ENCODE data around the gene SCARB1. TPM values are rescaled to one million over a fixed set of nuclear protein-coding genes. Genes with fewer than 3 reads are reported as not detected.

SCARB1 gene
- total and polyA plus RNA-seq, 2 of the 13 experiments (the other 11 are each of a cell fraction or from before 2014, with no cell fraction given): 63.4 to 160 TPM

- TF ChIP-seq, protein P1, sequence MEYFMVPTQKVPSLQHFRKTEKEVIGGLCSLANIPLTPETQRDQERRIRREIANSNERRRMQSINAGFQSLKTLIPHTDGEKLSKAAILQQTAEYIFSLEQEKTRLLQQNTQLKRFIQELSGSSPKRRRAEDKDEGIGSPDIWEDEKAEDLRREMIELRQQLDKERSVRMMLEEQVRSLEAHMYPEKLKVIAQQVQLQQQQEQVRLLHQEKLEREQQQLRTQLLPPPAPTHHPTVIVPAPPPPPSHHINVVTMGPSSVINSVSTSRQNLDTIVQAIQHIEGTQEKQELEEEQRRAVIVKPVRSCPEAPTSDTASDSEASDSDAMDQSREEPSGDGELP (IDR thresholded peaks at IDR 0.05; ENCODE audit: borderline replicate concordance, low read depth): peak; percentile 94
- TF ChIP-seq KAT2B (IDR thresholded peaks at IDR 0.05; ENCODE audit: borderline replicate concordance, low read depth, low read length) (no peak), GABPA (IDR thresholded peaks at IDR 0.05; ENCODE audit: low read depth, low read length) (no peak), GABPA (CRISPR knock-in tag; IDR thresholded peaks at IDR 0.05; ENCODE audit: low read depth) (no peak), RNF2 (conservative IDR thresholded peaks at IDR 0.05; ENCODE audit: low read depth) (no peak), ZNF597 (CRISPR knock-in tag; IDR thresholded peaks at IDR 0.05) (no peak), SKI (IDR thresholded peaks at IDR 0.05; ENCODE audit: partially characterized antibody) (peak; percentile 94), ZNF333 (CRISPR knock-in tag; IDR thresholded peaks at IDR 0.05; ENCODE audit: borderline replicate concordance) (no peak), TP53 (CRISPR knock-in tag; conservative IDR thresholded peaks at IDR 0.05) (no peak), GZF1 (CRISPR knock-in tag; IDR thresholded peaks at IDR 0.05) (0 out of 2 replicates have a peak, but pooled peaks have one; percentile 25), MTF1 (CRISPR knock-in tag; IDR thresholded peaks at IDR 0.05) (no peak), IKZF4 (CRISPR knock-in tag; IDR thresholded peaks at IDR 0.05; ENCODE audit: borderline replicate concordance, low read depth, not compliant biosample characterization) (no peak), AHR (CRISPR knock-in tag; IDR thresholded peaks at IDR 0.05) (no peak), ZFP36L2 (CRISPR knock-in tag; IDR thresholded peaks at IDR 0.05) (no peak), ZNF382 (CRISPR knock-in tag; IDR thresholded peaks at IDR 0.05; ENCODE audit: borderline replicate concordance) (no peak), ETS1 (CRISPR knock-in tag; IDR thresholded peaks at IDR 0.05) (no peak), ZNF570 (CRISPR knock-in tag; IDR thresholded peaks at IDR 0.05; ENCODE audit: borderline replicate concordance) (no peak), SUZ12 (IDR thresholded peaks at IDR 0.05; ENCODE audit: low read depth, low read length) (no peak)
- TF ChIP-seq, protein P2, sequence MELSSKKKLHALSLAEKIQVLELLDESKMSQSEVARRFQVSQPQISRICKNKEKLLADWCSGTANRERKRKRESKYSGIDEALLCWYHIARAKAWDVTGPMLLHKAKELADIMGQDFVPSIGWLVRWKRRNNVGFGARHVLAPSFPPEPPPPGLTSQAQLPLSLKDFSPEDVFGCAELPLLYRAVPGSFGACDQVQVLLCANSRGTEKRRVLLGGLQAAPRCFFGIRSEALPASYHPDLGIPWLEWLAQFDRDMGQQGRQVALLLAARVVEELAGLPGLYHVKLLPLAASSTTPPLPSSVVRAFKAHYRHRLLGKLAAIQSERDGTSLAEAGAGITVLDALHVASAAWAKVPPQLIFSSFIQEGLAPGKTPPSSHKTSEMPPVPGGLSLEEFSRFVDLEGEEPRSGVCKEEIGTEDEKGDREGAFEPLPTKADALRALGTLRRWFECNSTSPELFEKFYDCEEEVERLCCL (CRISPR knock-in tag; IDR thresholded peaks at IDR 0.05; ENCODE audit: borderline replicate concordance): 0 out of 2 replicates have a peak, but pooled peaks have one; percentile 57
- TF ChIP-seq, protein P3, sequence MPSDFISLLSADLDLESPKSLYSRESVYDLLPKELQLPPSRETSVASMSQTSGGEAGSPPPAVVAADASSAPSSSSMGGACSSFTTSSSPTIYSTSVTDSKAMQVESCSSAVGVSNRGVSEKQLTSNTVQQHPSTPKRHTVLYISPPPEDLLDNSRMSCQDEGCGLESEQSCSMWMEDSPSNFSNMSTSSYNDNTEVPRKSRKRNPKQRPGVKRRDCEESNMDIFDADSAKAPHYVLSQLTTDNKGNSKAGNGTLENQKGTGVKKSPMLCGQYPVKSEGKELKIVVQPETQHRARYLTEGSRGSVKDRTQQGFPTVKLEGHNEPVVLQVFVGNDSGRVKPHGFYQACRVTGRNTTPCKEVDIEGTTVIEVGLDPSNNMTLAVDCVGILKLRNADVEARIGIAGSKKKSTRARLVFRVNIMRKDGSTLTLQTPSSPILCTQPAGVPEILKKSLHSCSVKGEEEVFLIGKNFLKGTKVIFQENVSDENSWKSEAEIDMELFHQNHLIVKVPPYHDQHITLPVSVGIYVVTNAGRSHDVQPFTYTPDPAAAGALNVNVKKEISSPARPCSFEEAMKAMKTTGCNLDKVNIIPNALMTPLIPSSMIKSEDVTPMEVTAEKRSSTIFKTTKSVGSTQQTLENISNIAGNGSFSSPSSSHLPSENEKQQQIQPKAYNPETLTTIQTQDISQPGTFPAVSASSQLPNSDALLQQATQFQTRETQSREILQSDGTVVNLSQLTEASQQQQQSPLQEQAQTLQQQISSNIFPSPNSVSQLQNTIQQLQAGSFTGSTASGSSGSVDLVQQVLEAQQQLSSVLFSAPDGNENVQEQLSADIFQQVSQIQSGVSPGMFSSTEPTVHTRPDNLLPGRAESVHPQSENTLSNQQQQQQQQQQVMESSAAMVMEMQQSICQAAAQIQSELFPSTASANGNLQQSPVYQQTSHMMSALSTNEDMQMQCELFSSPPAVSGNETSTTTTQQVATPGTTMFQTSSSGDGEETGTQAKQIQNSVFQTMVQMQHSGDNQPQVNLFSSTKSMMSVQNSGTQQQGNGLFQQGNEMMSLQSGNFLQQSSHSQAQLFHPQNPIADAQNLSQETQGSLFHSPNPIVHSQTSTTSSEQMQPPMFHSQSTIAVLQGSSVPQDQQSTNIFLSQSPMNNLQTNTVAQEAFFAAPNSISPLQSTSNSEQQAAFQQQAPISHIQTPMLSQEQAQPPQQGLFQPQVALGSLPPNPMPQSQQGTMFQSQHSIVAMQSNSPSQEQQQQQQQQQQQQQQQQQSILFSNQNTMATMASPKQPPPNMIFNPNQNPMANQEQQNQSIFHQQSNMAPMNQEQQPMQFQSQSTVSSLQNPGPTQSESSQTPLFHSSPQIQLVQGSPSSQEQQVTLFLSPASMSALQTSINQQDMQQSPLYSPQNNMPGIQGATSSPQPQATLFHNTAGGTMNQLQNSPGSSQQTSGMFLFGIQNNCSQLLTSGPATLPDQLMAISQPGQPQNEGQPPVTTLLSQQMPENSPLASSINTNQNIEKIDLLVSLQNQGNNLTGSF (CRISPR knock-in tag; IDR thresholded peaks at IDR 0.05): no peak
Measured at GRCh38 chr12:124821252-124822200, 42.1 kb downstream of the SCARB1 start (continued).
